SK-N-SH treated with all-trans-retinoic acid at 6 μM for 48 hours (cell line): ENCODE measurements around the gene TCP10L.
A peak's percentile ranks its signal among the peaks of the same experiment; 100 is the strongest.

ENCODE experiments used
- ATAC-seq: fragments of 200-7000 bp; cut with Tn5 transposase; 3 replicates; pipeline ENCODE4 v1.9.1; 2020; ENCODE audit warnings: mild to moderate bottlenecking, moderate library complexity
- ARNTL ChIP-seq: fragments of 450-650 bp; formaldehyde crosslinking; IDR thresholded peaks from 2 replicates; pipeline ENCODE4 v1.5.0; 2020; ENCODE audit warnings: low read depth, mild to moderate bottlenecking, moderate library complexity, borderline replicate concordance
- CSDC2 ChIP-seq: fragments of 250-450 bp; sonication (Bioruptor Pico); IDR thresholded peaks from 2 replicates; pipeline ENCODE4 v1.5.0; 2020; ENCODE audit warnings: mild to moderate bottlenecking, moderate library complexity
- ESRRG ChIP-seq: fragments of 250-450 bp; sonication (Bioruptor Pico); IDR thresholded peaks from 2 replicates; pipeline ENCODE4 v1.6.1; 2021; ENCODE audit warnings: mild to moderate bottlenecking
- GLIS3 ChIP-seq: fragments of 250-450 bp; sonication (Bioruptor Pico); IDR thresholded peaks from 2 replicates; pipeline ENCODE4 v1.5.0; 2020; ENCODE audit warnings: mild to moderate bottlenecking, moderate library complexity
- ISL1 ChIP-seq: fragments of 250-450 bp; sonication (Bioruptor Pico); IDR thresholded peaks from 2 replicates; pipeline ENCODE4 v2.1.2; 2022; ENCODE audit warnings: mild to moderate bottlenecking, moderate library complexity
- OSR1 ChIP-seq: fragments of 250-450 bp; sonication (Bioruptor Pico); IDR thresholded peaks from 2 replicates; pipeline ENCODE4 v1.8.0; 2022; ENCODE audit warnings: moderate library complexity, mild to moderate bottlenecking, inconsistent platforms
- RARB ChIP-seq: fragments of 250-450 bp; sonication (Bioruptor Pico); IDR thresholded peaks from 2 replicates; pipeline ENCODE4 v1.8.0; 2021; ENCODE audit warnings: mild to moderate bottlenecking, moderate library complexity
- SNAI2 ChIP-seq: fragments of 250-450 bp; sonication (Bioruptor Pico); IDR thresholded peaks from 2 replicates; pipeline ENCODE4 v1.5.0; 2020; ENCODE audit warnings: mild to moderate bottlenecking, moderate library complexity
- TCF4 ChIP-seq: fragments of 250-450 bp; sonication (Bioruptor Pico); IDR thresholded peaks from 2 replicates; pipeline ENCODE4 v1.8.0; 2021; ENCODE audit warnings: mild to moderate bottlenecking, moderate library complexity, borderline replicate concordance
- TOX ChIP-seq: fragments of 250-450 bp; sonication (Bioruptor Pico); IDR thresholded peaks from 2 replicates; pipeline ENCODE4 v1.8.0; 2021; ENCODE audit warnings: mild to moderate bottlenecking, moderate library complexity, borderline replicate concordance
- ZC3H10 ChIP-seq: fragments of 250-450 bp; sonication (Bioruptor Pico); IDR thresholded peaks from 2 replicates; pipeline ENCODE4 v1.5.1; 2021; ENCODE audit warnings: mild to moderate bottlenecking, moderate library complexity
- ZFP3 ChIP-seq: fragments of 250-450 bp; sonication (Bioruptor Pico); IDR thresholded peaks from 2 replicates; pipeline ENCODE4 v1.5.0; 2020; ENCODE audit warnings: mild to moderate bottlenecking, moderate library complexity
- ZFP30 ChIP-seq: fragments of 450-650 bp; formaldehyde crosslinking; IDR thresholded peaks from 2 replicates; pipeline ENCODE4 v1.5.0; 2022; ENCODE audit warnings: mild to moderate bottlenecking, moderate library complexity
- ZNF70 ChIP-seq: fragments of 450-650 bp; formaldehyde crosslinking; IDR thresholded peaks from 2 replicates; pipeline ENCODE4 v1.5.0; 2020; ENCODE audit warnings: mild to moderate bottlenecking, moderate library complexity
- ZNF8 ChIP-seq: fragments of 450-650 bp; formaldehyde crosslinking; IDR thresholded peaks from 2 replicates; pipeline ENCODE4 v1.5.0; 2020; ENCODE audit warnings: mild to moderate bottlenecking, moderate library complexity
- TF ChIP-seq, protein P1 (sequence below): fragments of 250-450 bp; sonication (Bioruptor Pico); IDR thresholded peaks from 2 replicates; pipeline ENCODE4 v1.5.1; 2020; ENCODE audit warnings: low read depth, mild to moderate bottlenecking, moderate library complexity
- TF ChIP-seq, protein P2 (sequence below): fragments of 250-450 bp; sonication (Bioruptor Pico); IDR thresholded peaks from 2 replicates; pipeline ENCODE4 v1.5.1; 2021; ENCODE audit warnings: mild to moderate bottlenecking, moderate library complexity
- TF ChIP-seq, protein P3 (sequence below): fragments of 250-450 bp; sonication (Bioruptor Pico); IDR thresholded peaks from 2 replicates; pipeline ENCODE4 v1.5.0; 2020; ENCODE audit warnings: mild to moderate bottlenecking, moderate library complexity
- TF ChIP-seq, protein P4 (sequence below): fragments of 250-450 bp; sonication (Bioruptor Pico); IDR thresholded peaks from 2 replicates; pipeline ENCODE4 v1.8.0; 2020; ENCODE audit warnings: mild to moderate bottlenecking, moderate library complexity, borderline replicate concordance
- TF ChIP-seq, protein P5 (sequence below): fragments of 250-450 bp; sonication (Bioruptor Pico); IDR thresholded peaks from 2 replicates; pipeline ENCODE4 v1.8.0; 2021; ENCODE audit warnings: low read depth, mild to moderate bottlenecking, moderate library complexity, borderline replicate concordance

Gene TCP10L

DNA sequence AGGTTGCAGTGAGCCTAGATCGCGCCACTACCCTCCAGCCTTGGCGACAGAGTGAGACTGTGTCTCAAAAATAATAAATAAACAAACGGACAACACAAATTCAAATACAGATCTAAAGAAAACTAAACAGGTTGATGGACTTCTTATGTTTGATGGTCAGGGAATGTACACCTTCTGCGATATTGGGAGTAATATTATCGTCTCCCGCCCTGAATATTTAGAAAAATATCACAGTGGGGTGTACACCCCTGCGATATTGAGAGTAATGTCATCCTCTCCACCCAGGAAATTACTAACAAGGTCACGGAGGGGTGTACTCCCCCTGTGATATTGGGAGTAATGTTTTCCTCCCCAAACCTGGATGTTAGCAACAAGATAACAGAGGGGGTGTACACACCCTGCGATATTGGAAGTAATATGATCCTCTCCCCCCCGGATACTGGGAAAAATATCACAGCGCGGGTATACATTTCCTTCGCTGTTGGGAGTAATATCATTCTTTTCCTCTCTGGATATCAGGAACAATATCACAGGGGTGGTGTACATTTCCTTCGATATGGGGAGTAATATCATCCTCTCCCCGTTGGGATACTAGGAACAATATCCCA, 28.2 kb upstream of the TCP10L start:
- TF ChIP-seq CSDC2 (CRISPR knock-in tag) (no peak), ESRRG (CRISPR knock-in tag) (no peak), TOX (CRISPR knock-in tag) (no peak), ZFP30 (no peak), ZC3H10 (CRISPR knock-in tag) (no peak), ZNF70 (CRISPR knock-in tag) (no peak), TCF4 (CRISPR knock-in tag) (no peak), ZFP3 (CRISPR knock-in tag) (no peak), OSR1 (CRISPR knock-in tag) (no peak), SNAI2 (CRISPR knock-in tag) (no peak), ISL1 (CRISPR knock-in tag) (no peak), RARB (CRISPR knock-in tag) (no peak), GLIS3 (CRISPR knock-in tag) (no peak), ARNTL (CRISPR knock-in tag) (no peak), ZNF8 (CRISPR knock-in tag) (no peak)
- TF ChIP-seq, protein P1, sequence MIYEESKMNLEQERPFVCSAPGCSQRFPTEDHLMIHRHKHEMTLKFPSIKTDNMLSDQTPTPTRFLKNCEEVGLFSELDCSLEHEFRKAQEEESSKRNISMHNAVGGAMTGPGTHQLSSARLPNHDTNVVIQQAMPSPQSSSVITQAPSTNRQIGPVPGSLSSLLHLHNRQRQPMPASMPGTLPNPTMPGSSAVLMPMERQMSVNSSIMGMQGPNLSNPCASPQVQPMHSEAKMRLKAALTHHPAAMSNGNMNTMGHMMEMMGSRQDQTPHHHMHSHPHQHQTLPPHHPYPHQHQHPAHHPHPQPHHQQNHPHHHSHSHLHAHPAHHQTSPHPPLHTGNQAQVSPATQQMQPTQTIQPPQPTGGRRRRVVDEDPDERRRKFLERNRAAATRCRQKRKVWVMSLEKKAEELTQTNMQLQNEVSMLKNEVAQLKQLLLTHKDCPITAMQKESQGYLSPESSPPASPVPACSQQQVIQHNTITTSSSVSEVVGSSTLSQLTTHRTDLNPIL (CRISPR knock-in tag) = no peak
- TF ChIP-seq, protein P2, sequence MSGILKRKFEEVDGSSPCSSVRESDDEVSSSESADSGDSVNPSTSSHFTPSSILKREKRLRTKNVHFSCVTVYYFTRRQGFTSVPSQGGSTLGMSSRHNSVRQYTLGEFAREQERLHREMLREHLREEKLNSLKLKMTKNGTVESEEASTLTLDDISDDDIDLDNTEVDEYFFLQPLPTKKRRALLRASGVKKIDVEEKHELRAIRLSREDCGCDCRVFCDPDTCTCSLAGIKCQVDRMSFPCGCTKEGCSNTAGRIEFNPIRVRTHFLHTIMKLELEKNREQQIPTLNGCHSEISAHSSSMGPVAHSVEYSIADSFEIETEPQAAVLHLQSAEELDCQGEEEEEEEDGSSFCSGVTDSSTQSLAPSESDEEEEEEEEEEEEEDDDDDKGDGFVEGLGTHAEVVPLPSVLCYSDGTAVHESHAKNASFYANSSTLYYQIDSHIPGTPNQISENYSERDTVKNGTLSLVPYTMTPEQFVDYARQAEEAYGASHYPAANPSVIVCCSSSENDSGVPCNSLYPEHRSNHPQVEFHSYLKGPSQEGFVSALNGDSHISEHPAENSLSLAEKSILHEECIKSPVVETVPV (CRISPR knock-in tag) = no peak
- TF ChIP-seq, protein P3, sequence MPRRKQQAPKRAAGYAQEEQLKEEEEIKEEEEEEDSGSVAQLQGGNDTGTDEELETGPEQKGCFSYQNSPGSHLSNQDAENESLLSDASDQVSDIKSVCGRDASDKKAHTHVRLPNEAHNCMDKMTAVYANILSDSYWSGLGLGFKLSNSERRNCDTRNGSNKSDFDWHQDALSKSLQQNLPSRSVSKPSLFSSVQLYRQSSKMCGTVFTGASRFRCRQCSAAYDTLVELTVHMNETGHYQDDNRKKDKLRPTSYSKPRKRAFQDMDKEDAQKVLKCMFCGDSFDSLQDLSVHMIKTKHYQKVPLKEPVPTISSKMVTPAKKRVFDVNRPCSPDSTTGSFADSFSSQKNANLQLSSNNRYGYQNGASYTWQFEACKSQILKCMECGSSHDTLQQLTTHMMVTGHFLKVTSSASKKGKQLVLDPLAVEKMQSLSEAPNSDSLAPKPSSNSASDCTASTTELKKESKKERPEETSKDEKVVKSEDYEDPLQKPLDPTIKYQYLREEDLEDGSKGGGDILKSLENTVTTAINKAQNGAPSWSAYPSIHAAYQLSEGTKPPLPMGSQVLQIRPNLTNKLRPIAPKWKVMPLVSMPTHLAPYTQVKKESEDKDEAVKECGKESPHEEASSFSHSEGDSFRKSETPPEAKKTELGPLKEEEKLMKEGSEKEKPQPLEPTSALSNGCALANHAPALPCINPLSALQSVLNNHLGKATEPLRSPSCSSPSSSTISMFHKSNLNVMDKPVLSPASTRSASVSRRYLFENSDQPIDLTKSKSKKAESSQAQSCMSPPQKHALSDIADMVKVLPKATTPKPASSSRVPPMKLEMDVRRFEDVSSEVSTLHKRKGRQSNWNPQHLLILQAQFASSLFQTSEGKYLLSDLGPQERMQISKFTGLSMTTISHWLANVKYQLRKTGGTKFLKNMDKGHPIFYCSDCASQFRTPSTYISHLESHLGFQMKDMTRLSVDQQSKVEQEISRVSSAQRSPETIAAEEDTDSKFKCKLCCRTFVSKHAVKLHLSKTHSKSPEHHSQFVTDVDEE (CRISPR knock-in tag) = no peak
- TF ChIP-seq, protein P4, sequence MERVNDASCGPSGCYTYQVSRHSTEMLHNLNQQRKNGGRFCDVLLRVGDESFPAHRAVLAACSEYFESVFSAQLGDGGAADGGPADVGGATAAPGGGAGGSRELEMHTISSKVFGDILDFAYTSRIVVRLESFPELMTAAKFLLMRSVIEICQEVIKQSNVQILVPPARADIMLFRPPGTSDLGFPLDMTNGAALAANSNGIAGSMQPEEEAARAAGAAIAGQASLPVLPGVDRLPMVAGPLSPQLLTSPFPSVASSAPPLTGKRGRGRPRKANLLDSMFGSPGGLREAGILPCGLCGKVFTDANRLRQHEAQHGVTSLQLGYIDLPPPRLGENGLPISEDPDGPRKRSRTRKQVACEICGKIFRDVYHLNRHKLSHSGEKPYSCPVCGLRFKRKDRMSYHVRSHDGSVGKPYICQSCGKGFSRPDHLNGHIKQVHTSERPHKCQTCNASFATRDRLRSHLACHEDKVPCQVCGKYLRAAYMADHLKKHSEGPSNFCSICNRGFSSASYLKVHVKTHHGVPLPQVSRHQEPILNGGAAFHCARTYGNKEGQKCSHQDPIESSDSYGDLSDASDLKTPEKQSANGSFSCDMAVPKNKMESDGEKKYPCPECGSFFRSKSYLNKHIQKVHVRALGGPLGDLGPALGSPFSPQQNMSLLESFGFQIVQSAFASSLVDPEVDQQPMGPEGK (CRISPR knock-in tag) = no peak
- TF ChIP-seq, protein P5, sequence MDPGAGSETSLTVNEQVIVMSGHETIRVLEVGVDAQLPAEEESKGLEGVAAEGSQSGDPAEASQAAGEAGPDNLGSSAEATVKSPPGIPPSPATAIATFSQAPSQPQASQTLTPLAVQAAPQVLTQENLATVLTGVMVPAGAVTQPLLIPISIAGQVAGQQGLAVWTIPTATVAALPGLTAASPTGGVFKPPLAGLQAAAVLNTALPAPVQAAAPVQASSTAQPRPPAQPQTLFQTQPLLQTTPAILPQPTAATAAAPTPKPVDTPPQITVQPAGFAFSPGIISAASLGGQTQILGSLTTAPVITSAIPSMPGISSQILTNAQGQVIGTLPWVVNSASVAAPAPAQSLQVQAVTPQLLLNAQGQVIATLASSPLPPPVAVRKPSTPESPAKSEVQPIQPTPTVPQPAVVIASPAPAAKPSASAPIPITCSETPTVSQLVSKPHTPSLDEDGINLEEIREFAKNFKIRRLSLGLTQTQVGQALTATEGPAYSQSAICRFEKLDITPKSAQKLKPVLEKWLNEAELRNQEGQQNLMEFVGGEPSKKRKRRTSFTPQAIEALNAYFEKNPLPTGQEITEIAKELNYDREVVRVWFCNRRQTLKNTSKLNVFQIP = no peak
- ATAC-seq = no peak; the same call in 2 of the 3 replicates

DNA sequence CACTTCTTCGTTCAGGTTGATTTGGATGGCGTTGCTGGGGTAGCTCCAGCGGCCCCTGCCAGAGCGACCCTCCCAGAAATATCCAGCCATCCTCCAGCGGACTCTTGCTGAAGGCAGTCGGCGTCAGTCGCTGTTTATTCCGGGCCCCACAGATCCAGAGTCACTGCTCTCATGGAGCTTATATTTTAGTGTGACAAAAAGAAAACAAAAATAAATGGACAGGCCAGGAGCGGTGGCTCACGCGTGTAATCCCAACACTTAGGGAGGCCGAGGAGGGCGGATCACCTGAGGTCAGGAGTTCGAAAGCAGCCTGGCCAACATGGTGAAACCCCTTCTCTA, 27.6 kb upstream of the TCP10L start:
- TF ChIP-seq ZFP30 = no peak
- TF ChIP-seq, protein P3 (CRISPR knock-in tag) = peak; percentile 14; the same call in 1 of the 2 replicates
- ATAC-seq = peak; percentile 39
